NCI-H82 (cell line): ENCODE measurements around the gene CELSR1.
"Not testable (repeated sequence)": the region's sequence is repeated elsewhere in the genome, so short reads cannot be mapped to it uniquely, and the experiment has no call there.

Source experiments
- DNase-seq: peaks from one replicate; lab custom pipeline; 2025; lab: John Stamatoyannopoulos, UW

Gene CELSR1

GRCh38 chr22:46511151-46512038 is 26.0 kb downstream of the CELSR1 start:
- no peak for DNase-seq

- no peak for DNase-seq
These were observed 27.9 kb downstream of the CELSR1 start for GRCh38 chr22:46509416-46510089.

- no peak for DNase-seq
These were observed 28.9 kb downstream of the CELSR1 start for GRCh38 chr22:46508491-46508999.

GRCh38 chr22:46507451-46508425 is 29.7 kb downstream of the CELSR1 start:
- no peak for DNase-seq

DNA sequence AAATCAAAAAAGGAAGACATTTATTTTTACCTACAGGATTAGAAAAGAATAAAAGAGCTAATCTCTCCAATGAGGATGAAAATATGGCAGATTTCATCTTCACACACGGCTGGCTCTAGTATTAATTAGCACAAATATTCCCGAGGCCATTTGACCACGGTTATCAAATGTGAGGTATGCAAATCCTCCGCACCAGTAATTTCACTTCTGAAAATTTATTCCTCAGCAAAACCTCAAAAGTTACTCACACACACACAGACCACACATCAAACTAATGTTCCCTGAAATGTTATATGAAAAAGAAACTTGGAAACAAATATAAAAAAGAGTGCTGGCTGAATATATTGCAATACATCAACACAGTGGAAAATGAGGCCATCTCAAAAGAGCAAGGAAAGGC is 32.8 kb downstream of the CELSR1 start:
- DNase-seq: no peak

GRCh38 chr22:46502440-46503175 is 34.8 kb downstream of the CELSR1 start:
- DNase-seq: no peak

GRCh38 chr22:46501701-46502100 is 35.7 kb downstream of the CELSR1 start:
- no peak for DNase-seq

- DNase-seq: not testable (repeated sequence)
These were observed 36.2 kb downstream of the CELSR1 start for GRCh38 chr22:46501265-46501664.

GRCh38 chr22:46500201-46500600 is 37.2 kb downstream of the CELSR1 start:
- no peak for DNase-seq

DNA sequence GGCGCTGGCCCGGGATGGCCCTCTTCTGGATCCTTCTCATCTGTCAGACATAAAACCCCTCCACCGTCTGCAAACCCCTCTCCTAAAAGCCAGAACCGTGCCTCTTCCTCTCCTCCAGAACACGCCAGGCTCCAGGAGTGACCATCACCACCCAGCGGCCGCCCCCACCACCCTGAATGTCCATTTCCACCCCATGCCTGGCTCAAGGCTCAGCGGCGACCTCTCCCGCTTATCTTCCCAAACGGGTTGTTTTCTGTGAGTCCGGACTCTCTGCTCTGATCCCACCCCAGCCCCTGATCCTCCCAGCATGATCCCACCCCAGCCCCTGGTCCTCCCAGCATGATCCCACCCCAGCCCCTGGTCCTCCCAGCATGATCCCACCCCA is 37.6 kb downstream of the CELSR1 start:
- no peak for DNase-seq

- no peak for DNase-seq
These were observed 45.5 kb downstream of the CELSR1 start for GRCh38 chr22:46491946-46492345.

GRCh38 chr22:46490538-46490937 is 46.9 kb downstream of the CELSR1 start:
- DNase-seq: no peak

GRCh38 chr22:46486996-46487717 is 50.3 kb downstream of the CELSR1 start:
- peak; percentile 15 for DNase-seq

DNA sequence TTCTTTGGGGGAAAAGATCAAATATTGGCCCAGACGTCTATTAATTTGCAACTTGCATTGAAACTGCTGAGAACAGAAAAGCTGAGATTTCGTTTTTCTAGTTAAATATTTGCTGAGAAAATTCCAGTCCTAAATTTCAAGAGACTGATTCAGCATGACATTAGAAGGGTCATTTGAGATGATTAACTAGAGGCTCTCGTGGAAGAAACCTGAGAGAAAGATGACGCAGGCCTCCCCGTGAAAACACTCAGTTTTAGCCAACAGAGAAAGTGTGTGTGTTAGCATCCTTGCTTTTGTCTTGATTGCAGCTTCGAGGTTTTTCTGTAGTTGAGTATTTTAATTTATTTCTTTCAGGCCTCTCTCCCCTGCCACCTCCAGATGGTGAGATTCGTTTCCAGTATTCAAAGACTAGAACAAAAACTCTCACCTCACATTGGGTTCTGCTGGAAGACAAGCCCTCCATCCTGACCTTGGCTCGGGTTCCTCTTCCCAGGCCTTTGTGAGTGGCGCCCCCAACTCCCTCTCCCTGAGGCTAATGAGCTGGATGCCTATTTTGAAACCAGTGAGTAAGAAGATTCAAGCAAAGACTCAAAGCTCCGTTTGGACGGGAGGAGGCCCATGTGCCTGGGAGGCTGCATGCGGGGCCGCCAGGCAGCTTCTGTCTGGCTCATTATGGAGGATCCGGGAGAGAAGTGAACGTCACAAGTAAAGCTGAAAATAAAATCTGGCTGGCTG is 52.4 kb downstream of the CELSR1 start:
- no peak for DNase-seq

- DNase-seq: no peak
These were observed 53.1 kb downstream of the CELSR1 start for GRCh38 chr22:46484156-46484860.

DNA sequence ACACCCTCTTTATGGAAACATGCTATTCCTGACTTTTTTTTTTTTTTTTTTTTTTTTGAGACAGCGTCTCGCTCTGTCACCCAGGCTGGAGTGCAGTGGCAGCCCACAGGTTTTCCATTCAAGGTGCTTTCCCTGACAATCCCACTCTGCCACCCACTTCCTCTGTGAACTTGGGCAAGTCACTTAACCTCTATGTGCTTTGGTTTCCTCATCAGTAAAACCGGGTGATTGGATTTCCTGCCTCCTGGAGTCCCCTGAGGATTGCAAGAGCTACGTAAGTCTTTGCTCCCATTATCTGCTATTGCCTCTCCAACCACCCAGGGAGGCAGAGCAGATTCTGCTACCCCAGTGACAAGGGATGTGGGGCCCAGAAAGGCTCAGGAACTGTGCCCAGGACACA is 54.1 kb downstream of the CELSR1 start:
- DNase-seq: no peak

DNA sequence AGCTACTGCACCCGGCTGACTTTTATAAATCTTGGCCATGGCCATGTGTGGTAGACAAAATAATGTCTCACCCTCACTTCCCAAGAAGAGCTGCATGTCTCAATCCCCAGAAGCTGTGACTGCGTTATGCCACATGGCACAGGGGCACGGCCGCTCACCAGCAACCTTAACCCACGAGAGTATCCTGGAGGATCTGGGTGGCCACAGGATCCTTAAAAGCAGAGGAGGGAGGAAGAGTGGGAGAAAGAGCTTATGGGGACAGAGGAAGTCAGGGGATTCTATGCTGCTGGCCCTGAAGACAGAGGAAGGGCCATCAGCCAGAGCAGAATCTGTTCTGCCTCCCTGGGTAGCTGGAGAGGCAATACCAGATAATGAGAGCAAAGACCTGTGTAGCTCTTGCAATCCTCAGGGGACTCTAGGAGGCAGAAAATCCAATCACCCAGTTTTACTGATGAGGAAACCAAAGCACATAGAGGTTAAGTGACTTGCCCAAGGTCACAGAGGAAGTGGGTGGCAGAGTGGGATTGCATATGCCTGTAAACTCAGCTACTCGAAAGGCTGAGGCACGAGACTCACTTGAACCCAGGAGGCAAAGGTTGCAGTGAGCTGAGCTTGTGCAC is 55.3 kb downstream of the CELSR1 start:
- DNase-seq: no peak

- no peak for DNase-seq
These were observed 56.0 kb downstream of the CELSR1 start for GRCh38 chr22:46481386-46481785.

GRCh38 chr22:46480396-46480795 is 57.0 kb downstream of the CELSR1 start:
- no peak for DNase-seq
